C4-2B (cell line): ENCODE results near the gene SESN2.

Source experiments
- H3K27ac ChIP-seq: fragments of 450-650 bp; 2 replicates; pipeline ENCODE4 v1.5.1; 2017
- CTCF ChIP-seq: fragments of 450-650 bp; conservative IDR thresholded peaks from 2 replicates; pipeline ENCODE4 v1.5.1; 2017; ENCODE audit warnings: mild to moderate bottlenecking
- ZFX ChIP-seq: fragments of 450-650 bp; IDR thresholded peaks from 2 replicates; pipeline ENCODE4 v1.6.1; 2017

The SESN2 gene

DNA sequence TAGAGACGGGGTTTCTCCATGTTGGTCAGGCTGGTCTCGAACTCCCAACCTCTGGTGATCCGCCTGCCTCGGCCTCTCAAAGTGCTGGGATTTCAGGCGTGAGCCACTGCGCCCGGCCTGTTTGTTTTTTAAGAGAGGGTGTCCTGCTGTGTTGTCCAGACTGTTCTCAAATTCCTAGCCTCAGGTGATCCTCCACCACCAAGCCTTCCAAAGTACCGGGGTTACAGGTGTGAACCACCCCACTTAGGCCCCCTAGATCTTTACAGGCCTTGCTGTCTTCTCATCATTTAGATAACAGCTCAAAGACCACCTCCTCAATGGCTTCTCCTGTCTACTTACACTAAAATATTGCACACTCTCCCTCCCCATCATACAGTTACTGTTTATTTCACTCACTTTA is 6.3 kb downstream of the SESN2 start:
- H3K27ac ChIP-seq: no peak overlapping the region
- TF ChIP-seq ZFX (no peak), CTCF (no peak)

- TF ChIP-seq ZFX: no peak
- TF ChIP-seq CTCF: no peak
- H3K27ac ChIP-seq: no peak overlapping the region
Measured at GRCh38 chr1:28266920-28267322, 7.6 kb downstream of the SESN2 start.

DNA sequence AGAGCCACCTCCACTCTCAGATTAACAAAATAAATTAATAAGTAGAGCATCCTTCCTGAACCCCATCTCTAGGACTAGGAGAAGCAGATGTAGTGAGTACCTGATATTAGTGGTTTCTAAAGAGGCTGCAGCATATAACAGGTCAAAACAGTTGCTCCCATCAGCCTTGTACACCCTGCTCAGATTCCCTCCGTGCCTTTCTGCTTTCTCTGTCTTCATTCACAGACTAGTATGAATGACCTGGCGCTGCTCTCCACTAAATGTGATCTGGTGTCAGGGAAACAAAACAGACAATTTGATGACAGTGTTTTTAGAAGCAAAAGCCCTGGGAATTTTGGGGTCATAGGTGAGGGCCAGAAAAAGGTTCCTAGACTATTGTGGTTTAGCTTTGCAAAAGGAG is 8.3 kb downstream of the SESN2 start:
- H3K27ac ChIP-seq: no peak overlapping the region

DNA sequence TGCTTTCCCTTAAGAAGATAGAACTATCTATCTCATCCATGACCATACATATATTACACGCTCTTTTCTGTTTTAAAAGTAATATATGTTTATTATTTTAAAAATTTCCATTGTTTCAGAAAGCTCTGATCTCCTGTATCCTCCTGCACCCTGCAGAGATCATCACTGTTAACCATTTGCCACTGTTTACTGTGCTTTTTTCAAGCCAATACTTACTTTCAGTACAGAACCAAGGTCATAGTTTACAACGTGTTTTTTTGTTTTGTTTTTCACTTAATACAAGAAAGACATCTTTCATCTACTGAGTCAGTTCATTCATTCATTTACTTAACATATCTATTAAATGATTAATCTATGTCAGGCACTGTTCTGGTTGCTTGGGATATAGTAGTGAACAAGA is 10.2 kb downstream of the SESN2 start:
- TF ChIP-seq CTCF (no peak), ZFX (no peak)

More for the DNA sequence above, 8.3 kb downstream of the SESN2 start:
- no peak for TF ChIP-seq ZFX
- TF ChIP-seq CTCF: no peak

DNA sequence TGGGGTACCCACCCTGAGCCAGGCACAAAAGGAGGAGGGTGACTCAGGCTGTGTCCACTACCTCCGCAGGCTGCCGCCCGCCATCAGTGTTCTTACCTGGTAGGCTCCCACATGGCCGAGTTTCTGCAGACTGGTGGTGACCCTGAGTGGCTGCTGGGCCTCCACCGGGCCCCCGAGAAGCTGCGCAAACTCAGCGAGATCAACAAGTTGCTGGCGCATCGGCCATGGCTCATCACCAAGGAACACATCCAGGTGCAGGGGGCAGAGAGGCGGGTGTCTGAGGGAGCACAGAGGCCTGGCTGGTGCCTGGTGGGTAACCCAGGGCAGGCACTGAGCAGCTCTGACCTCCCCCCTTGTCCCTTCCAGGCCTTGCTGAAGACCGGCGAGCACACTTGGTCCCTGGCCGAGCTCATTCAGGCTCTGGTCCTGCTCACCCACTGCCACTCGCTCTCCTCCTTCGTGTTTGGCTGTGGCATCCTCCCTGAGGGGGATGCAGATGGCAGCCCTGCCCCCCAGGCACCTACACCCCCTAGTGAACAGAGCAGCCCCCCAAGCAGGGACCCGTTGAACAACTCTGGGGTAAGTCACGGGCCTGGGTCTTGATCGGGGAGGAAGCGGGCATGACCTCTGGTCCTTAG is 13.0 kb downstream of the SESN2 start:
- TF ChIP-seq ZFX: no peak
- TF ChIP-seq CTCF: no peak
- no peak overlapping the region for H3K27ac ChIP-seq

More for the DNA sequence above, 10.2 kb downstream of the SESN2 start:
- no peak overlapping the region for H3K27ac ChIP-seq

DNA sequence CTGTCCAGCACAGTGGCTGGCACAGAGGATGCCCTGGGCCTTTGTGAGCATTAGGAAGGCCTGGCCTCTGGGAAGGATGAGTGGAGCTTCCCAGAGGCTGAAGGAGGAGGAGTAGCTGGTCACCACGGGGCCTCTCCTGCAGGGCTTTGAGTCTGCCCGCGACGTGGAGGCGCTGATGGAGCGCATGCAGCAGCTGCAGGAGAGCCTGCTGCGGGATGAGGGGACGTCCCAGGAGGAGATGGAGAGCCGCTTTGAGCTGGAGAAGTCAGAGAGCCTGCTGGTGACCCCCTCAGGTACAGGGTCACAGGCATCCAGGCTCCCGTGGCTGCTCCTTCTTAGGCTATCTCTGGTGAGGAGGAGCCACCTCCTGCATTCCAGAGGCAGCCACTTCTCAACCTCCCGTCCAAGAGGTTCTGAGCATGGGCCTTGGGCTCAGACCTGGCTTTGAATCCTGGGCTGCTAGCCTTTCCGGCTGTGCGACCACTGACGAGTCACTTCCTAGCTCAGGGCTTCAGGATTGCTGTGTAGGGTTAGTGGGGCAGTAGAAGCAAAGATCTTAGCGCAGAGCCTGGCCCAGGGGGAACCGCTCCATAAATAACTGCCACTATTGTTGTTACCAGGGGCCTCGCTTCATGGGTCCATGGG is 14.0 kb downstream of the SESN2 start:
- no peak overlapping the region for H3K27ac ChIP-seq
- TF ChIP-seq ZFX (no peak), CTCF (no peak)

DNA sequence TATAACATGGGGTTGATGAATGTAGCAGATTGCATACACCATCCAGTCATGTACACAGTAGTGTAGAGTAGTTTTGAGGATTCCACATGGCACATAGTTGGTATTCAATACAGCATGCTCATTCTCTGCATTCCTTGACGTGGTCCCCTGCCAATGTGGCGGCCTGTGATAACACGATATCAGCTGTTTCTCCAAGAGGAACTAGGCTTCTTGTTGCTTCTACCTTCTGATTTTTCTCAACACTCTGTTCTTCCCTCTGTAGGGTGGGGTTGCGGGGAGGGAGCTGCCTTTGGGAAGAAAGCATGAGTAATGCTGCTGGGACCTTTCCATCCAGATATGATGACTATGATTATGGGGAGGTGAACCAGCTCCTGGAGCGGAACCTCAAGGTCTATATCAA is 19.4 kb downstream of the SESN2 start:
- H3K27ac ChIP-seq: no peak overlapping the region
- no peak for TF ChIP-seq ZFX
- no peak for TF ChIP-seq CTCF
